NCI-H1092 treated with DMSO at 0.1 percent for 48 hours (cell line): ENCODE data around the gene CMIP.

Experiments used
- DNase-seq: peaks from one replicate; lab custom pipeline; 2025; lab: John Stamatoyannopoulos, UW

Gene CMIP

DNA sequence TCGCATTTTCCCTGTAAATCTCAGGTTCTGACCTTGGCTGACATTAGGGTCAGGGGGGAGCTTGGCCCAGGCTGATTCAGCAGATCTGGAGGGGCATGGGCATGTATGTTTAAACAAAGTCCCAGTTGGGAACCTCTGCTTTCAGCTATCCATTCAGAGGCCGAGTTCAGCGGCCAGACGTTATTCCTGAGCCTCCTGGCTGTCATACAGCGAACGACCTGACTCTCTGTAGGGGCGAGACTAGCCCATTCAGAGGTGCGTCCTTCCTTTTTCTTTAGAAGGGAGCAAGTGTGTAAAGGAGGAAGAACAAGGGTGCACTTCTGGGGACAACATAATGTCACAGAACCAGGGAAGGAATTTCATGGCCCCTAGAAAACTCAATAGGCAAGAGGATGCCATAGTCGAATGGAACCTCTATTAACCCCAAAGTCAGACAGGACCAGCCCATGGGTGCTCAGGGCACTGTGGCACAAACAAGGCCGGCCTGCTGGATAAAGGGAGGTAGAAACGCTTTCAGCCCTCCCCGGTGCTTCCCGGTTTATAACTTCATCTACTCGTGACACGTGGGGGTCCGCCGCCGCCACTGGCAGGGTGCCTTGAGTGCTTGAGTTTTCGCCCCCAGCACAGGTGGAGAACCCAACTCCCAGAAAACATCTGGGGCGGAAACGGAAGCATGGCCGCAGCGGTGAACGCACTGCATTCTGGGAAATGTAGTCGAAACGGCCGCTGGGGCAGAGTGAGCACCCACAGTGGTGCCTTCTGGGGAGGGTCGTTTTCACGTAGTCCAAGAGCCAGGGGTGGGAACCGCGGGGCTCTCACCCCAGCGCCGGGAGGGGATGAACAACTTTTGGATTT, 301.3 kb downstream of the CMIP start:
- DNase-seq, result no peak

- DNase-seq, result no peak
Observed at GRCh38 chr16:81746566-81746965, 302.0 kb downstream of the CMIP start.

DNA sequence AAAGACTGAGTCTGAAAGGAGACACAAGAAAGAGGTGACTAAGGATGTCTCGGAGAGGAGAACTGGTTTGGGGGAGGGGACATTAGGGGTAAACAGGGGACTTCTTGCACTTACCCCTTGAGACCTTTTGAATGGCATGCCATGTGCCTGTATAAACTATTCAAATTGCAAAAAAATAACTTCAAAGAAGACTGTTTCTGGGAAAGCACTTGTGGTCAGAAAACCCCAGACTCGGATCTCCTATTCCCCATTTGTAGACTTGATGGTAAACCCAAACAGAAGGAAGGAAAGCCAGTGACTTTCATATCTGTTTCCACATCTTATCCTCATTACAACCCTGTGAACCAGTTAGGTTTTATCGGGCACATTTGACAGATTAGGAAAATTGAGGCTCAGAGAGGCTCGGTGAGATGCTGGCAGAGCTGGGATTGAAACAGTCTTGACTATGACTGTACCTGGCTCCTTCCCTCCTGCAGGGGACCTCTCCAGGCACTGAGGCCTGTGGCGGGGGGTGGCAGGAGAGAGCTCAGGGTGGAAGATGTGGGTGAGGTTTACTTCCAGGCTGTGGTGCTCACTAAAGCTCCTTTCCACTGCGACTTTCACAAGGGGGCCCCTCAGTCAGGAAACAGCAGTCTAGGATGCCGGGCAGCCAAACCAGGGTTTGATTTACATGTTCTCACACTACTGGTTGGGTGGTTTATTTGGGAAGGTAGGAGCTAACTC, 304.0 kb downstream of the CMIP start:
- no peak for DNase-seq

- no peak for DNase-seq
Observed at GRCh38 chr16:81752225-81752875, 307.7 kb downstream of the CMIP start.

DNA sequence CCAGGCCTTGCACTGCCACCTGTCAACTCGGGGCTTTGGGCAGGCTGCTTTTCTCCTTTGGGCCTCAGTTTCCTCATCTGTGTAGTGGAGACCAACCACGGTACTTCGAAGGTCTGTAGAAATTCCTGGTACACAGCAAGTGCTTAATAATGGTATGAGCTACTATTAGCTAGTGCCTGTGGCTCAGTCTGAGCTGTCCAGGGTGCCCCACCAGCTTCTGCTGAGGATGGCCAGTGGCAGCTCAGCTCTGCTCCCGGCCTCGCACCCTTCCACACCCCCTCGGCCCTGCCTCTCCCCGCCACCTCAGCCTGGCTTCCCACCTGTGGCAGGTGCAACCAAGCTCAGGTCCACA, 308.2 kb downstream of the CMIP start:
- DNase-seq, result no peak

DNA sequence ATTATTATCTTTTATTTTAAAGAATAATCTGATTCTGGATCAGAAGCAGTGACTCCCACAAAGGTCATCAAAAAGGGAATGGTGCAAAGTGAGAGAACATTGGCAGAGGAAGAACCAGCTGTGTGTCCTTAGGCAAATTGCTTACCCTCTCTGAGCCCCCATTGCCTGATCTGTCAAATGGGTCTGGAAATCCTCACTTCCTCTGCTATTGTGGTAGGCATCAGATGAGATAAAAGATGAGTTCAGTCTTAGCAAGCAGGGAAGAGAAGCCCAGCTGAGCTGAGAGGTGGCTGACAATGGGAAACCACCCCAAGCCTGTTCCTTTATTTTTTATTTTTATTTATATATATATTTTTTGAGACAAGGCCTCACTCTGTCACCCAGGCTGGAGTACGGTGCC, 310.2 kb downstream of the CMIP start:
- no peak for DNase-seq

GRCh38 chr16:81755915-81756614, 311.5 kb downstream of the CMIP start:
- no peak for DNase-seq

- DNase-seq, result no peak
Observed at GRCh38 chr16:81756615-81757356, 312.2 kb downstream of the CMIP start.

DNA sequence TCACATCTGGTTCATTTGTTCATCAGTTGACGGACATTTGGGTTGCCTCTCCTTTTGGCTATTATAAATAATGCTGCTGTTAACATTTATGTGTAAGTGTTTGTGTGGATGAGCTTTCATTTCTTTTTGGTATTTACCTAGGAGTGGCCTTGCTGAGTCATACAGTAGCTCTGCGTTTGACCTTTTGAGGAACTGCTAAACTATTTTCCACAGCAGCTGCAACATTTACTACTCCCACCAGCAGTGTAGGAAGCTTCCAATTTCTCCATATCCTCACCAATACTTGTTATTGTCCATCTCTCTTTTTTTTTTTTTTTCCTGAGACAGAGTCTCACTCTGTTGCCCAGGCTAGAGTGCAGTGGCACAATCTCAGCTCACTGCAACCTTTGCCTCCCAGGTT, 313.8 kb downstream of the CMIP start:
- DNase-seq, result no peak
